SU-DHL-6 (cell line): Measurements from ENCODE around the gene DDX54.

Experiments used
- H2AFZ ChIP-seq: fragments of 200-600 bp; sonication (generic); 2 replicates; pipeline ENCODE4 v1.6.1; 2014; ENCODE audit warnings: low read depth, mild to moderate bottlenecking, moderate library complexity, mixed read lengths, antibody characterized with exemption, low read length; ENCODE audit not compliant: severe bottlenecking
- H3F3A ChIP-seq: fragments of 200-600 bp; shearing (Covaris generic); 2 replicates; pipeline ENCODE4 v1.6.0; 2016; ENCODE audit warnings: antibody characterized with exemption, mild to moderate bottlenecking; ENCODE audit not compliant: insufficient read depth
- H3K27ac ChIP-seq: fragments of 200-600 bp; sonication (generic); 2 replicates; pipeline ENCODE4 v1.5.1; 2016; ENCODE audit warnings: low read depth, mild to moderate bottlenecking, low read length, moderate library complexity, mixed read lengths
- H3K27me3 ChIP-seq: fragments of 200-600 bp; sonication (generic), shearing (Covaris generic); 2 replicates; pipeline ENCODE4 v1.6.0; 2014; ENCODE audit warnings: mild to moderate bottlenecking, low read length
- H3K36me3 ChIP-seq: fragments of 200-600 bp; sonication (generic); 2 replicates; pipeline ENCODE4 v1.6.1; 2014; ENCODE audit warnings: mild to moderate bottlenecking, low read length, mixed read lengths
- H3K4me2 ChIP-seq: fragments of 300-600, 200-600 bp; shearing (Covaris generic), sonication (generic); 2 replicates; pipeline ENCODE4 v1.6.0; 2014; ENCODE audit warnings: low read length, low read depth, mild to moderate bottlenecking; ENCODE audit not compliant: poor library complexity, severe bottlenecking
- H3K4me3 ChIP-seq: fragments of 200-600 bp; sonication (generic); 2 replicates; pipeline ENCODE4 v1.5.1; 2014; ENCODE audit warnings: antibody characterized with exemption, low read length, mild to moderate bottlenecking, mixed read lengths; ENCODE audit not compliant: insufficient read depth, poor library complexity, severe bottlenecking
- H3K79me2 ChIP-seq: fragments of 200-600 bp; sonication (generic); 2 replicates; pipeline ENCODE4 v1.6.1; 2014; ENCODE audit warnings: mild to moderate bottlenecking, low read length, moderate library complexity; ENCODE audit not compliant: insufficient read depth
- H3K9ac ChIP-seq: fragments of 200-600 bp; sonication (generic); 2 replicates; pipeline ENCODE4 v1.7.0; 2014; ENCODE audit warnings: mild to moderate bottlenecking, low read length
- H3K9me2 ChIP-seq: fragments of 200-600 bp; sonication (generic); replicated peaks from 2 replicates; pipeline ENCODE4 v1.6.1; 2014; ENCODE audit warnings: low read length; ENCODE audit not compliant: insufficient read depth
- H3K9me3 ChIP-seq: fragments of 200-600 bp; sonication (generic); 2 replicates; pipeline ENCODE4 v1.6.1; 2014; ENCODE audit warnings: low read length, mixed read lengths; ENCODE audit not compliant: insufficient read depth
- H4K20me1 ChIP-seq: fragments of 200-600 bp; sonication (generic); 2 replicates; pipeline ENCODE4 v1.6.1; 2014; ENCODE audit warnings: low read depth, mild to moderate bottlenecking, antibody characterized with exemption, low read length, moderate library complexity, mixed read lengths
- CTCF ChIP-seq: fragments of 200-600 bp; sonication (generic); IDR thresholded peaks from one replicate; pipeline ENCODE4 v1.5.1; 2017; ENCODE audit warnings: antibody characterized with exemption, mild to moderate bottlenecking, low read length, moderate library complexity; ENCODE audit not compliant: insufficient read depth, poor library complexity, severe bottlenecking
- EZH2phosphoT487 ChIP-seq: fragments of 200-600 bp; sonication (generic), shearing (Covaris generic); conservative IDR thresholded peaks from 2 replicates; pipeline ENCODE4 v1.6.1; 2018; ENCODE audit warnings: mild to moderate bottlenecking, antibody characterized with exemption, low read length, moderate library complexity, mixed read lengths

The DDX54 gene

GRCh38 chr12:113185180-113186032 lies at the start of gene DDX54, which contains the start of gene RITA1:
Gene DDX54, minus strand, starts transcription at chr12:113185478. Its CDS starts 27 bp downstream, at chr12:113185451.
Gene RITA1, plus strand, starts transcription at chr12:113185721. Its CDS starts 1,026 bp downstream, at chr12:113186747.
- Histone ChIP-seq H3K79me2 (peaks cover 73% of the 10 kb centered on the region), H2AFZ (peak within 1 kb of the TSS; percentile 37), H3K36me3 (0 out of 2 replicates have a peak, but pooled peaks cover 9% of the 10 kb centered on the region)

GRCh38 chr12:113234483-113234882 lies 49.2 kb upstream of the DDX54 start:
- Histone ChIP-seq H4K20me1 (no peaks in the 10 kb centered on the region), H3K27ac (no peak overlapping the region)

More at GRCh38 chr12:113185180-113186032, at the start of gene DDX54, which contains the start of gene RITA1:
- peak within 1 kb of the TSS; percentile 91 for H3K4me2 ChIP-seq
- TF ChIP-seq EZH2phosphoT487 (no peak), CTCF (no peak)
- H3K27ac ChIP-seq, result peak within 1 kb of the TSS; percentile 86
- H3K27me3 ChIP-seq, result no peaks in the 10 kb centered on the region
- peak within 1 kb of the TSS; percentile 81 for H3K9ac ChIP-seq
- H3K4me3 ChIP-seq, result peak within 1 kb of the TSS; percentile 81
- H3F3A ChIP-seq, result peaks cover 16% of the 10 kb centered on the region
- no peaks in the 10 kb centered on the region for H4K20me1 ChIP-seq
- H3K9me3 ChIP-seq, result no peaks in the 10 kb centered on the region
- H3K9me2 ChIP-seq, result no peaks in the 10 kb centered on the region

GRCh38 chr12:113233967-113234366 lies 48.7 kb upstream of the DDX54 start:
- H3K79me2 ChIP-seq, result peaks cover 14% of the 10 kb centered on the region; the same call in 1 of the 2 replicates
- no peaks in the 10 kb centered on the region for H3K27me3 ChIP-seq
- H3K27ac ChIP-seq, result peak overlapping the region; percentile 85
- H3K4me3 ChIP-seq, result no peak overlapping the region
- H3K9ac ChIP-seq, result no peak overlapping the region
- H3K9me2 ChIP-seq, result no peaks in the 10 kb centered on the region
- H2AFZ ChIP-seq, result no peak overlapping the region
- TF ChIP-seq EZH2phosphoT487 (no peak), CTCF (no peak)
- peaks cover 15% of the 10 kb centered on the region for H3F3A ChIP-seq
- H3K9me3 ChIP-seq, result no peaks in the 10 kb centered on the region
- peaks cover 18% of the 10 kb centered on the region for H3K36me3 ChIP-seq
- no peak overlapping the region for H3K4me2 ChIP-seq
- H4K20me1 ChIP-seq, result no peaks in the 10 kb centered on the region

More at GRCh38 chr12:113234483-113234882, 49.2 kb upstream of the DDX54 start:
- Histone ChIP-seq H3K36me3 (peaks cover 18% of the 10 kb centered on the region), H3K4me2 (no peak overlapping the region), H3K9me3 (no peaks in the 10 kb centered on the region), H3K9me2 (no peaks in the 10 kb centered on the region), H2AFZ (no peak overlapping the region), H3K9ac (no peak overlapping the region), H3F3A (peaks cover 11% of the 10 kb centered on the region), H3K27me3 (no peaks in the 10 kb centered on the region), H3K4me3 (no peak overlapping the region), H3K79me2 (peaks cover 14% of the 10 kb centered on the region; the same call in 1 of the 2 replicates)
- no peak for TF ChIP-seq EZH2phosphoT487
- TF ChIP-seq CTCF, result no peak
